Measurements from ENCODE around the gene FSD1.

GRCh38 chr19:4362831-4363545 lies 58.6 kb downstream of the FSD1 start:
- TF ChIP-seq CTCF (IDR thresholded peaks at IDR 0.05 in 8 of 11, conservative IDR thresholded peaks at IDR 0.05 in 3 of 11) (peak in 5 of 11 experiments; percentile 11 to 41 (median 18)), POLR2AphosphoS5 (IDR thresholded peaks at IDR 0.05) (peak; percentile 17 to 63 (median 40))

Measured in spleen (tissue), 7 donors.